NCI-H446 treated with DMSO at 0.1 percent for 48 hours (cell line): ENCODE data around the gene ST6GALNAC5.
"Not testable (repeated sequence)": the region's sequence is repeated elsewhere in the genome, so short reads cannot be mapped to it uniquely, and the experiment has no call there.

Experiments used
- DNase-seq: peaks from one replicate; lab custom pipeline; 2025; lab: John Stamatoyannopoulos, UW

Gene ST6GALNAC5

GRCh38 chr1:76866566-76866965, 714 bp upstream of the ST6GALNAC5 start:
- no peak for DNase-seq

GRCh38 chr1:76868154-76868882, 1.0 kb downstream of the ST6GALNAC5 start:
- peak; percentile 55 for DNase-seq

GRCh38 chr1:76868916-76869315, 1.6 kb downstream of the ST6GALNAC5 start:
- no peak for DNase-seq

- no peak for DNase-seq
These were observed 2.8 kb downstream of the ST6GALNAC5 start for GRCh38 chr1:76870037-76870436.

GRCh38 chr1:76871355-76871974, 4.2 kb downstream of the ST6GALNAC5 start:
- DNase-seq, result no peak

- DNase-seq, result no peak
These were observed 5.7 kb downstream of the ST6GALNAC5 start for GRCh38 chr1:76872944-76873343.

GRCh38 chr1:76876655-76877395, 9.5 kb downstream of the ST6GALNAC5 start:
- DNase-seq, result peak; percentile 92

- DNase-seq, result not testable (repeated sequence)
These were observed 11.7 kb downstream of the ST6GALNAC5 start for GRCh38 chr1:76879014-76879413.

GRCh38 chr1:76881762-76882161, 14.5 kb downstream of the ST6GALNAC5 start:
- no peak for DNase-seq

GRCh38 chr1:76891931-76892622, 24.8 kb downstream of the ST6GALNAC5 start:
- DNase-seq, result no peak

- DNase-seq, result no peak
These were observed 25.4 kb downstream of the ST6GALNAC5 start for GRCh38 chr1:76892675-76893074.

GRCh38 chr1:76901158-76901767, 34.0 kb downstream of the ST6GALNAC5 start:
- DNase-seq, result peak; percentile 9

GRCh38 chr1:76905876-76906595, 38.8 kb downstream of the ST6GALNAC5 start:
- DNase-seq, result no peak

GRCh38 chr1:76909311-76909710, 42.0 kb downstream of the ST6GALNAC5 start:
- no peak for DNase-seq

GRCh38 chr1:76919085-76919484, 51.8 kb downstream of the ST6GALNAC5 start:
- DNase-seq, result no peak

- no peak for DNase-seq
These were observed 54.3 kb downstream of the ST6GALNAC5 start for GRCh38 chr1:76921590-76921989.

GRCh38 chr1:76925825-76926224, 58.5 kb downstream of the ST6GALNAC5 start:
- no peak for DNase-seq

GRCh38 chr1:76928522-76928921, 61.2 kb downstream of the ST6GALNAC5 start:
- no peak for DNase-seq

- DNase-seq, result no peak
These were observed 61.9 kb downstream of the ST6GALNAC5 start for GRCh38 chr1:76929136-76929535.

GRCh38 chr1:76933847-76934815, 66.9 kb downstream of the ST6GALNAC5 start:
- no peak for DNase-seq
